ENCODE measurements around the gene HELZ.

DNA sequence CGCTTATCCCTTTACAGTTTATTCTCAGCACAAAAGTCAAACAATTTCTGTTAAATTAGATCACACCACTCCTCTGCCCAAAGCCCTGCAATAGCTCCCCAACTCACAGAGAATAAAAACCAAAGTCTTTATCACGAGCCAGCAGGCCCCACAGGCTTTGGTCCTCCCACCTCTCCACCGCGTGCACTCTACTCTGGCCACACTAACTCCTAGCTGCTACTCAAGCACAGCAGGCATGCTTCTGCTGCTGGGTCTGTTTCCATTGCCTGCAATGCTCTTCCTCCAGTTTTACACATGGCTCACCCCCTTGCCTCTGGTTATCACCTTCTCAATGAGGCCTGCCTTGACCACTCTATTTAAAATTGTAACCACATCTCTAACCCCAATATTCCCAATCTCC is 27.6 kb downstream of the HELZ start:
- TF ChIP-seq, protein P1, sequence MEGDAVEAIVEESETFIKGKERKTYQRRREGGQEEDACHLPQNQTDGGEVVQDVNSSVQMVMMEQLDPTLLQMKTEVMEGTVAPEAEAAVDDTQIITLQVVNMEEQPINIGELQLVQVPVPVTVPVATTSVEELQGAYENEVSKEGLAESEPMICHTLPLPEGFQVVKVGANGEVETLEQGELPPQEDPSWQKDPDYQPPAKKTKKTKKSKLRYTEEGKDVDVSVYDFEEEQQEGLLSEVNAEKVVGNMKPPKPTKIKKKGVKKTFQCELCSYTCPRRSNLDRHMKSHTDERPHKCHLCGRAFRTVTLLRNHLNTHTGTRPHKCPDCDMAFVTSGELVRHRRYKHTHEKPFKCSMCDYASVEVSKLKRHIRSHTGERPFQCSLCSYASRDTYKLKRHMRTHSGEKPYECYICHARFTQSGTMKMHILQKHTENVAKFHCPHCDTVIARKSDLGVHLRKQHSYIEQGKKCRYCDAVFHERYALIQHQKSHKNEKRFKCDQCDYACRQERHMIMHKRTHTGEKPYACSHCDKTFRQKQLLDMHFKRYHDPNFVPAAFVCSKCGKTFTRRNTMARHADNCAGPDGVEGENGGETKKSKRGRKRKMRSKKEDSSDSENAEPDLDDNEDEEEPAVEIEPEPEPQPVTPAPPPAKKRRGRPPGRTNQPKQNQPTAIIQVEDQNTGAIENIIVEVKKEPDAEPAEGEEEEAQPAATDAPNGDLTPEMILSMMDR (IDR thresholded peaks at IDR 0.05) = no peak
- TF ChIP-seq POLR2AphosphoS5 (IDR thresholded peaks at IDR 0.05) = no peak
